Measurements from ENCODE around the gene SPATA13. TPM values are rescaled to one million over a fixed set of nuclear protein-coding genes. Genes with fewer than 3 reads are reported as not detected.

The SPATA13 gene
- total RNA-seq, 2 donors from 2014 or later, result 85.2 to 163 TPM

GRCh38 chr13:24146961-24147569 lies 13.5 kb upstream of the SPATA13 start:
- H3K4me3 ChIP-seq, result no peak overlapping the region
- no peaks in the 10 kb centered on the region for H3K27me3 ChIP-seq (replicated peaks; ENCODE audit: insufficient read depth)
- TF ChIP-seq POLR2A (IDR thresholded peaks at IDR 0.05), result no peak
- no peak for TF ChIP-seq POLR2AphosphoS5 (IDR thresholded peaks at IDR 0.05)
- no peak for TF ChIP-seq CTCF (IDR thresholded peaks at IDR 0.05)
- no peaks in the 10 kb centered on the region for H3K4me1 ChIP-seq (replicated peaks)
- no peaks in the 10 kb centered on the region for H3K36me3 ChIP-seq
- DNase-seq (ENCODE audit: low spot score), result no peak
- 84% methylated on average over 7 of the region's 7 CpGs for WGBS
- no peaks in the 10 kb centered on the region for H3K9me3 ChIP-seq
- H3K27ac ChIP-seq, result no peak overlapping the region
- intact Hi-C loops (cut with DNase I), result no loop called here

GRCh38 chr13:24147570-24147963 lies 13.0 kb upstream of the SPATA13 start:
- 80% methylated on average over 6 of the region's 6 CpGs for WGBS
- TF ChIP-seq CTCF (IDR thresholded peaks at IDR 0.05) (no peak), POLR2A (IDR thresholded peaks at IDR 0.05) (no peak)
- Histone ChIP-seq H3K27ac (no peak overlapping the region), H3K27me3 (replicated peaks; ENCODE audit: insufficient read depth) (no peaks in the 10 kb centered on the region), H3K4me3 (no peak overlapping the region), H3K9me3 (no peaks in the 10 kb centered on the region), H3K4me1 (replicated peaks) (no peaks in the 10 kb centered on the region), H3K36me3 (no peaks in the 10 kb centered on the region)
- no peak for DNase-seq (ENCODE audit: low spot score)
- intact Hi-C loops (cut with DNase I), result no loop called here

GRCh38 chr13:24148414-24149235 lies 11.9 kb upstream of the SPATA13 start:
- 36% methylated on average over 6 of the region's 6 CpGs for WGBS
- Histone ChIP-seq H3K27ac (peak overlapping the region; percentile 27 to 63), H3K4me3 (no peak overlapping the region), H3K9me3 (no peaks in the 10 kb centered on the region), H3K36me3 (no peaks in the 10 kb centered on the region), H3K27me3 (replicated peaks; ENCODE audit: insufficient read depth) (no peaks in the 10 kb centered on the region), H3K4me1 (replicated peaks) (no peaks in the 10 kb centered on the region)
- no peak for TF ChIP-seq POLR2A (IDR thresholded peaks at IDR 0.05)
- peak; percentile 74 for TF ChIP-seq POLR2AphosphoS5 (IDR thresholded peaks at IDR 0.05)
- TF ChIP-seq CTCF (IDR thresholded peaks at IDR 0.05), result peak in 1 of 4 experiments; percentile 7
- intact Hi-C loops (cut with DNase I), result no loop called here
- DNase-seq (ENCODE audit: low spot score), result peak; percentile 36

GRCh38 chr13:24149246-24150032 lies 11.1 kb upstream of the SPATA13 start:
- TF ChIP-seq POLR2A (IDR thresholded peaks at IDR 0.05), result no peak
- Histone ChIP-seq H3K4me3 (no peak overlapping the region), H3K4me1 (replicated peaks) (no peaks in the 10 kb centered on the region), H3K27me3 (replicated peaks; ENCODE audit: insufficient read depth) (no peaks in the 10 kb centered on the region), H3K27ac (peak overlapping the region; percentile 27 to 63), H3K36me3 (no peaks in the 10 kb centered on the region), H3K9me3 (no peaks in the 10 kb centered on the region)
- no peak for DNase-seq (ENCODE audit: low spot score)
- intact Hi-C loops (cut with DNase I), result no loop called here
- WGBS, result 90% methylated on average over 14 of the region's 14 CpGs

GRCh38 chr13:24150572-24150971 lies 9.9 kb upstream of the SPATA13 start:
- intact Hi-C loops (cut with DNase I), result no loop called here
- no peak overlapping the region for H3K4me3 ChIP-seq

More at GRCh38 chr13:24150572-24150971, 9.9 kb upstream of the SPATA13 start:
- no peaks in the 10 kb centered on the region for H3K4me1 ChIP-seq (replicated peaks)
- no peaks in the 10 kb centered on the region for H3K9me3 ChIP-seq
- no peaks in the 10 kb centered on the region for H3K27me3 ChIP-seq (replicated peaks; ENCODE audit: insufficient read depth)
- TF ChIP-seq CTCF (IDR thresholded peaks at IDR 0.05), result no peak
- no peak overlapping the region for H3K27ac ChIP-seq
- no peak for DNase-seq (ENCODE audit: low spot score)
- no peaks in the 10 kb centered on the region for H3K36me3 ChIP-seq
- 89% methylated on average over 3 of the region's 3 CpGs for WGBS
